GM12864 (cell line): ENCODE data around the gene FURIN.
"Not testable (repeated sequence)": the region's sequence is repeated elsewhere in the genome, so short reads cannot be mapped to it uniquely, and the experiment has no call there.

ENCODE experiments used
- DNase-seq: peaks from one replicate; pipeline ENCODE4 v3.0.0-alpha.2; 2011; ENCODE audit warnings: low read depth
- H3K4me3 ChIP-seq: 2 replicates; pipeline ENCODE4 v1.5.1; 2011; ENCODE audit warnings: mild to moderate bottlenecking, low read depth, low read length, control low read depth
- TF ChIP-seq, protein P1 (sequence below): IDR thresholded peaks from 2 replicates; pipeline ENCODE4 v1.5.1; 2011; ENCODE audit warnings: low read depth, mild to moderate bottlenecking, moderate library complexity, low read length, control low read depth, inconsistent platforms; ENCODE audit errors: missing control alignments

FURIN gene

DNA sequence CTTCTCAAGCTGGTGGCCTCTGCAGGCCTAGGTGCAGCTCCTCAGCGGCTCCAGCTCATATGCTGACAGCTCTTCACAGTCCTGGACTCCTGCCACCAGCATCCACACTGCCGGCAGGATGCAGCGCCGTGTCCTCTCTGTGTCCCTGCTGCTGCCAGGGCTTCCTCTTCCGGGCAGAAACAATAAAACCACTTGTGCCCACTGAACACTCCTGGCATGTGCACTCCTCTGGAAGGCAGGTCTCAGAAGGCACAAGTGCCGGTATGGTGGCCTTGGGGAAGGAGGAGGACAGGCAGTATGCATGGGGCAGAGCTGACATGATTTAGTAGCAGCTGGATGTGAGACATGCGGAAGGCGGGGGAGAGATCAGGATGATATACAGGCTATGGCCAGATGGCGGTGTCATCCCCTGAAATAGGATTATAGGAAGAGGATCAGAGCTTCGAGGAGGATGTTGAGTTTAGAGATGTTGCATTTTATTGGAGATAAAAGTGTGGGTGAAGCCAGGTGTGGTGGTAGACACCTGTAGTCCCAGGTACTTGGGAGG is 27.3 kb downstream of the FURIN start:
- no peak for DNase-seq
- TF ChIP-seq, protein P1, sequence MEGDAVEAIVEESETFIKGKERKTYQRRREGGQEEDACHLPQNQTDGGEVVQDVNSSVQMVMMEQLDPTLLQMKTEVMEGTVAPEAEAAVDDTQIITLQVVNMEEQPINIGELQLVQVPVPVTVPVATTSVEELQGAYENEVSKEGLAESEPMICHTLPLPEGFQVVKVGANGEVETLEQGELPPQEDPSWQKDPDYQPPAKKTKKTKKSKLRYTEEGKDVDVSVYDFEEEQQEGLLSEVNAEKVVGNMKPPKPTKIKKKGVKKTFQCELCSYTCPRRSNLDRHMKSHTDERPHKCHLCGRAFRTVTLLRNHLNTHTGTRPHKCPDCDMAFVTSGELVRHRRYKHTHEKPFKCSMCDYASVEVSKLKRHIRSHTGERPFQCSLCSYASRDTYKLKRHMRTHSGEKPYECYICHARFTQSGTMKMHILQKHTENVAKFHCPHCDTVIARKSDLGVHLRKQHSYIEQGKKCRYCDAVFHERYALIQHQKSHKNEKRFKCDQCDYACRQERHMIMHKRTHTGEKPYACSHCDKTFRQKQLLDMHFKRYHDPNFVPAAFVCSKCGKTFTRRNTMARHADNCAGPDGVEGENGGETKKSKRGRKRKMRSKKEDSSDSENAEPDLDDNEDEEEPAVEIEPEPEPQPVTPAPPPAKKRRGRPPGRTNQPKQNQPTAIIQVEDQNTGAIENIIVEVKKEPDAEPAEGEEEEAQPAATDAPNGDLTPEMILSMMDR: no peak

DNA sequence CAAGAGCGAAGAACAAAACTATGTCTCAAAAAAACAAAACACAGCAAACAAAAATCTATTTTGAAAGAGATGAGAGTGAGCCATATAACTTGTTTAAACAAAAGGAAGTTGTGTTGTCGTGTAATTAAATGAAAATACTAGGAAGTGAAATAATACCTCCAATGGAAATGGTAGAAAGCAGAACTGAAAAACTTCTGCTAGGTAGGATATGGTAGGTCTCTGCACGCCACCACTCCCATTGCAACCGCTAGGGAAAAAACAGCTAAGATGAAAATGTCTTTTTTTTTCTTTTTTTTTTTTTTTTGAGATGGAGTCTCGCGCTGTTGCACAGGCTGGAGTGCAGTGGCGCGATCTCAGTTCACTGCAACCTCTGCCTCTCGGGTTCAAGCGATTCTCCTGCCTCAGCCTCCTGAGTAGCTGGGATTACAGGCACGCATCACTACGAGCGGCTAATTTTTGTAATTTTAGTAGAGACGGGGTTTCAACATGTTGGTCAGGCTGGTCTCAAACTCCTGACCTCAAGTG is 28.8 kb downstream of the FURIN start:
- peak; percentile 76 for DNase-seq

More for the DNA sequence above, 27.3 kb downstream of the FURIN start:
- H3K4me3 ChIP-seq: no peak overlapping the region

DNA sequence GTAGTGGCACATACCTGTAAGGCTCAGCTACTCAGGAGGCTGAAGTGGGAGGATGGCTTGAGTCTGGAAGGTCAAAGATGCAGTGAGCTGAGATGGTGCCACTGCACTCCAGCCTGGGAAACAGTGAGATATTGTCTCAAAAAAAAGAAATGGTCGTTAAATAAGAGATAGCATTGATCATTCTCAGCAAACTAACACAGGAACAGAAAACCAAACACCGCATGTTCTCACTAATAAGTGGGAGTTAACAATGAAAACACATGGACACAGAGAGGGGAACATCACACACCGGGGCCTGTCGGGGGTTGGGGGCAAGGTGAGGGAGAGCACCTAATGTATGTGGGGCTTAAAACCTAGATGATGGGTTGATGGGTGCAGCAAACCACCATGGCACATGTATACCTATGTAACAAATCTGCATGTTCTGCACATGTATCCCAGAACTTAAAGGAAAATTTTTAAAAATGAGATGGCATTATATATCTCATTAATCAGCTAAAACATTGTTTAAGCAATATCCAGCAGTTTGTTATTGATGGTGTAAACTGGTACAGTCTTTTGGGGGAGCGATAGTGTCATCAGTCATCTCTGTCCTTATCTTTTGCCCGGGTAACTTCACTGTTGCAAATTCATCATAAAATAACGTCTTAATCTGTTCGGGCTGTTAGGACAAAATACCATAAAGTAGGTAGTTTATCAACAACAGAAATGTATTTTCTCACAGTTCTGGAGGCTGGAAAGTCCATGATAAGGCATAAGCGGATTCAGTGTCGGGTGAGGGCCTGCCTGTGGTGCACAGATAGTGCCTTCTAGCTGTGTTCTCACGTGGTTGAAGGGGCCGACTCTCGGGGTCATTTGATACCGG is 33.0 kb downstream of the FURIN start:
- peak overlapping the region; percentile 84 for H3K4me3 ChIP-seq
- TF ChIP-seq, protein P1: no peak
- DNase-seq: peak; percentile 16

More for the DNA sequence above, 28.8 kb downstream of the FURIN start:
- not testable (repeated sequence) for H3K4me3 ChIP-seq
- TF ChIP-seq, protein P1: peak; percentile 17

DNA sequence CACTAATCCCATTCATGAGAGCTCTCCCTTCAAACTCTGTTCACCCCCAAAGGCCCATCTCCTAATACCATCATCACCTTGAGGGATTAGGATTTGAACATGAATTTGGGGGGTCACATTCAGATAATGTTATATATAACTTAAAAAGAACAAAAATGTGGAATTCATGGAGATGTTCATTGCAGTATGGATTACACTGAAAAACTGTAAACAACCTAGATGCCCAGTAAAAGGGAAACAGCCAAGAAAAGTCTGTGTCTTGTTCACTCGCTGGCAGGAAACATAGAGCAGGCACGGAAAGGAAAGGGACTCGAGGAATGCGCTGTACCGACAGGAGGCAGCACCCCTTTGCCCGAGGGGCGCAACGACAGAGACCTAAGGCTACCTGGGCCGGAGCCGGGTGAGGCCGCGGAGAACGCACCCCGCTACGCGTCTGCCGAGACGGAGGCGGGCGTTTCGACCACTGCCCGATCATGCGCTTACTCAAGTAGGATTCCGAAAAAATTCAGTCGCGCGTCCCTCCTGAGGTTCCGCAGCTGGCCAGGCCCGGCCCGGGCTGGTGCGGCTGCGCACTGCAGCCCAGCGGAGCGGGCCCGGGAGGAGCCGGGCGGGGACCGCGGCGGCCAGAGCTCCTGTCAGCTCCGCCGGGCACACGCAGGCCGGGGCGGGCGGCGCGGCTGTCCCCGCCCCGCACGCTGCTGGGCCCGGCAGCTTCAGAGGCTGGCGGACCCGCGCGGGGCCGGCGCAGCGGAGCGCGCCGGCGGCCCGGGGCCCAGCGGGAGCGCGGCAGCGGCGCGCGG is 33.9 kb downstream of the FURIN start:
- H3K4me3 ChIP-seq: peak overlapping the region; percentile 84
- DNase-seq: peak; percentile 52
- TF ChIP-seq, protein P1: peak; percentile 83

DNA sequence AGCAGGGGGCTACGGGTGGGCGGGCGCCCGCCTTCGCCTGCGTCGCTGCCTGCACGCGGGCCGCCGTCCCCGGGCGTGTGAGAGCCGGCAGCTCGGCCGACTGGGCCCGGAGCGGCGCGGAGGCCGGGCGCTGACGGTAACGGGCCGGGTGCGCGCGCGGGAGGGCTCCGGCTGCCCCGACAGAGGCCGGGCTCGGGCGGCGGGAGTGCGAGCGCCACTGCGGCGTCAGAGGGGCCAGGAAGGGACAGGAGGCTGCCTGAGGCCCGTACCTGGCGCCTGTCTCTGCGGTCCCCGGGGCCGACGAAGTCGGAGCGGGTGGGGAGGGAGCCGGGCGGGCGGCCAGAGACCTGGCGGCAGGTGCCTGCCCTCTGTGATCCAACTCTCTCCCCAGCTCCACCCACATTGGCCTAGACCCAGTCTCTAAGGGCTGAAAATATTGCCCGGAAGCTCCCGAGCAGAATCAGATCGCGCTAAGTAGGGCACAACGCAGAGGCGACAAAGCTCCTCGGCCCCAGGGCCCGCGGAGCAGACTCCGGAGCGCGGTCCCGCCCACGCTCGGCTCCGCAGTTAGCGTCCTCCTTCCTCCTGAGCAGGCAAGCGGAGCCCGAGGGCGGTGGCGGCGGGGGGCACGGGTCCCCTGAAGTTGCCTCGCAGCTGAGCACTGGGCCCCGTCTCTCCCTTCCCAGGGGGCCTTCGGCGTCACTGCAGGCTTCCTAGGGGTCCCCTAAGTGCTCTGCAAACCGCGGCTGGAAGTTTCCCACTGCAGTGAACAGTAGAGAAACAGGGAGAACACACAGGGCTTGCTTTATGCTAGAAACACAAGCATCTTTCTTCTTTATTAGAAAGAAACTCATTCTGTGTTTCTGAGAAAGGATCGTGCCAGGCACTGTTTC is 34.7 kb downstream of the FURIN start, which contains the start of gene MAN2A2:
Gene MAN2A2 (plus strand): TSS at position 463 of the 893 bp plus-strand sequence. CDS start 906 bp downstream, outside the sequence.
- TF ChIP-seq, protein P1: no peak
- peak; percentile 69 for DNase-seq
- peak within 1 kb of the TSS; percentile 84 for H3K4me3 ChIP-seq
